ENCODE data around the gene PRR36.

The PRR36 gene

GRCh38 chr19:7871437-7872305 is 2.5 kb downstream of the PRR36 start:
- DNase-seq (ENCODE audit: low read depth): peak; percentile 62

- DNase-seq (ENCODE audit: low read depth): no peak
These were observed 3.4 kb downstream of the PRR36 start for GRCh38 chr19:7870571-7871436.

- no peak for DNase-seq (ENCODE audit: low read depth)
These were observed 4.2 kb downstream of the PRR36 start for GRCh38 chr19:7869910-7870511.

GRCh38 chr19:7869453-7869909 is 4.7 kb downstream of the PRR36 start:
- no peak for DNase-seq (ENCODE audit: low read depth)

GRCh38 chr19:7868671-7869452 is 5.3 kb downstream of the PRR36 start:
- no peak for DNase-seq (ENCODE audit: low read depth)

GRCh38 chr19:7868326-7868670 is 5.9 kb downstream of the PRR36 start:
- no peak for DNase-seq (ENCODE audit: low read depth)

- DNase-seq (ENCODE audit: low read depth): no peak
These were observed 6.9 kb downstream of the PRR36 start for GRCh38 chr19:7867092-7867844.

GRCh38 chr19:7866399-7867091 is 7.6 kb downstream of the PRR36 start:
- DNase-seq (ENCODE audit: low read depth): no peak

GRCh38 chr19:7865262-7865911 is 8.8 kb downstream of the PRR36 start:
- no peak for DNase-seq (ENCODE audit: low read depth)

- DNase-seq (ENCODE audit: low read depth): no peak
These were observed 9.5 kb downstream of the PRR36 start for GRCh38 chr19:7864690-7865074.

- no peak for DNase-seq (ENCODE audit: low read depth)
These were observed 10.1 kb downstream of the PRR36 start for GRCh38 chr19:7863971-7864689.

GRCh38 chr19:7863157-7863970 is 10.8 kb downstream of the PRR36 start:
- DNase-seq (ENCODE audit: low read depth): no peak

GRCh38 chr19:7862413-7862951 is 11.7 kb downstream of the PRR36 start:
- DNase-seq (ENCODE audit: low read depth): no peak

- DNase-seq (ENCODE audit: low read depth): no peak
These were observed 12.4 kb downstream of the PRR36 start for GRCh38 chr19:7861619-7862412.

GRCh38 chr19:7860714-7861618 is 13.2 kb downstream of the PRR36 start:
- DNase-seq (ENCODE audit: low read depth): no peak
